ENCODE data around the gene ILDR2.

DNA sequence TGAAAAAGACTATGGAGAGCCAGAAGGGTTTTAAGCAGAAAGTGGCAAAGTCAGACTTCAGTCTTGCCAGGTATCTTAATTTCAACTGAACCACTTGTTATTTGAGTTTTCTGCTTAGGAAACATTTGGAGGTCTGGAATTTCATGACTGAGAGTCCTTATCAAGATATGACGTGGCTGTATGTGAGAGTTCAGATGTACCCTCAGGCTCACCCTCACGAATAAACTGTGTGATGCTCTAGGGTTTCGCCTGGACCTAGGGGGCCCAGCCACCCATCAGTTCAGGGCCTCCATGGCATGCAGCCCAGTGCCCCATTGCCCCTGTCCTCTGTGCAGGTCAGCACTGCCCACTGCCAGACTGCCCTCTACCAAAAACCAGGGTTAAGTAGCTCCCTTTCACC is 68.7 kb downstream of the ILDR2 start:
- no peak for TF ChIP-seq EZH2 (IDR thresholded peaks at IDR 0.05; ENCODE audit: low read depth)
- TF ChIP-seq, protein P1, sequence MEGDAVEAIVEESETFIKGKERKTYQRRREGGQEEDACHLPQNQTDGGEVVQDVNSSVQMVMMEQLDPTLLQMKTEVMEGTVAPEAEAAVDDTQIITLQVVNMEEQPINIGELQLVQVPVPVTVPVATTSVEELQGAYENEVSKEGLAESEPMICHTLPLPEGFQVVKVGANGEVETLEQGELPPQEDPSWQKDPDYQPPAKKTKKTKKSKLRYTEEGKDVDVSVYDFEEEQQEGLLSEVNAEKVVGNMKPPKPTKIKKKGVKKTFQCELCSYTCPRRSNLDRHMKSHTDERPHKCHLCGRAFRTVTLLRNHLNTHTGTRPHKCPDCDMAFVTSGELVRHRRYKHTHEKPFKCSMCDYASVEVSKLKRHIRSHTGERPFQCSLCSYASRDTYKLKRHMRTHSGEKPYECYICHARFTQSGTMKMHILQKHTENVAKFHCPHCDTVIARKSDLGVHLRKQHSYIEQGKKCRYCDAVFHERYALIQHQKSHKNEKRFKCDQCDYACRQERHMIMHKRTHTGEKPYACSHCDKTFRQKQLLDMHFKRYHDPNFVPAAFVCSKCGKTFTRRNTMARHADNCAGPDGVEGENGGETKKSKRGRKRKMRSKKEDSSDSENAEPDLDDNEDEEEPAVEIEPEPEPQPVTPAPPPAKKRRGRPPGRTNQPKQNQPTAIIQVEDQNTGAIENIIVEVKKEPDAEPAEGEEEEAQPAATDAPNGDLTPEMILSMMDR (conservative IDR thresholded peaks at IDR 0.05): no peak
